HG03135 (cell line): ENCODE results near the gene DENND2A.
"Not testable (repeated sequence)": the region's sequence is repeated elsewhere in the genome, so short reads cannot be mapped to it uniquely, and the experiment has no call there.

Experiments used
- ATAC-seq: cut with Tn5 transposase; IDR thresholded peaks from one replicate; pipeline ENCODE4 v1.9.1; 2021; ENCODE audit warnings: mild to moderate bottlenecking, moderate library complexity; ENCODE audit not compliant: unreplicated experiment

DENND2A gene

GRCh38 chr7:140594131-140594691 is 46.4 kb downstream of the DENND2A start:
- no peak for ATAC-seq

GRCh38 chr7:140593672-140593982 is 47.0 kb downstream of the DENND2A start:
- no peak for ATAC-seq

- no peak for ATAC-seq
Observed at GRCh38 chr7:140592964-140593671, 47.5 kb downstream of the DENND2A start.

GRCh38 chr7:140591180-140591902 is 49.3 kb downstream of the DENND2A start:
- no peak for ATAC-seq

GRCh38 chr7:140587243-140587642 is 53.4 kb downstream of the DENND2A start:
- no peak for ATAC-seq

- ATAC-seq: no peak
Observed at GRCh38 chr7:140586516-140586915, 54.1 kb downstream of the DENND2A start.

GRCh38 chr7:140585333-140585732 is 55.3 kb downstream of the DENND2A start:
- no peak for ATAC-seq

GRCh38 chr7:140584195-140584851 is 56.3 kb downstream of the DENND2A start:
- ATAC-seq: no peak

GRCh38 chr7:140581411-140581810 is 59.2 kb downstream of the DENND2A start:
- no peak for ATAC-seq

- no peak for ATAC-seq
Observed at GRCh38 chr7:140577651-140578050, 63.0 kb downstream of the DENND2A start.

- ATAC-seq: no peak
Observed at GRCh38 chr7:140576589-140576988, 64.0 kb downstream of the DENND2A start.

- ATAC-seq: no peak
Observed at GRCh38 chr7:140571538-140572122, 69.0 kb downstream of the DENND2A start.

- ATAC-seq: no peak
Observed at GRCh38 chr7:140570120-140570519, 70.5 kb downstream of the DENND2A start.

GRCh38 chr7:140568021-140568813 is 72.4 kb downstream of the DENND2A start:
- no peak for ATAC-seq

GRCh38 chr7:140566186-140566585 is 74.4 kb downstream of the DENND2A start:
- not testable (repeated sequence) for ATAC-seq

GRCh38 chr7:140565761-140566160 is 74.9 kb downstream of the DENND2A start:
- ATAC-seq: not testable (repeated sequence)

GRCh38 chr7:140564643-140565042 is 76.0 kb downstream of the DENND2A start:
- no peak for ATAC-seq

- ATAC-seq: no peak
Observed at GRCh38 chr7:140562926-140563481, 77.6 kb downstream of the DENND2A start.

GRCh38 chr7:140559410-140559809 is 81.2 kb downstream of the DENND2A start:
- ATAC-seq: no peak

- no peak for ATAC-seq
Observed at GRCh38 chr7:140557809-140558518, 82.6 kb downstream of the DENND2A start.
